GM13977 (cell line): ENCODE results near the gene ZNF532.

ENCODE experiments used
- DNase-seq: peaks from one replicate; pipeline ENCODE4 v3.0.0; 2012; ENCODE audit warnings: low spot score
- in situ Hi-C: fragments of 300-500 bp; cut with MboI; formaldehyde crosslinking; loops from one replicate; pipeline ENCODE4 v1.12.0; 2022; ENCODE audit warnings: low sequenced_read_pairs, low pct_unique_long_range_greater_than_20kb, mixed read lengths, inconsistent platforms; ENCODE audit not compliant: unreplicated experiment
- TF ChIP-seq, protein P1 (sequence below): IDR thresholded peaks from 2 replicates; pipeline ENCODE4 v1.5.1; 2012; ENCODE audit warnings: mild to moderate bottlenecking, control low read depth; ENCODE audit not compliant: insufficient read depth; ENCODE audit errors: extremely low read depth, missing control alignments

ZNF532 gene

DNA sequence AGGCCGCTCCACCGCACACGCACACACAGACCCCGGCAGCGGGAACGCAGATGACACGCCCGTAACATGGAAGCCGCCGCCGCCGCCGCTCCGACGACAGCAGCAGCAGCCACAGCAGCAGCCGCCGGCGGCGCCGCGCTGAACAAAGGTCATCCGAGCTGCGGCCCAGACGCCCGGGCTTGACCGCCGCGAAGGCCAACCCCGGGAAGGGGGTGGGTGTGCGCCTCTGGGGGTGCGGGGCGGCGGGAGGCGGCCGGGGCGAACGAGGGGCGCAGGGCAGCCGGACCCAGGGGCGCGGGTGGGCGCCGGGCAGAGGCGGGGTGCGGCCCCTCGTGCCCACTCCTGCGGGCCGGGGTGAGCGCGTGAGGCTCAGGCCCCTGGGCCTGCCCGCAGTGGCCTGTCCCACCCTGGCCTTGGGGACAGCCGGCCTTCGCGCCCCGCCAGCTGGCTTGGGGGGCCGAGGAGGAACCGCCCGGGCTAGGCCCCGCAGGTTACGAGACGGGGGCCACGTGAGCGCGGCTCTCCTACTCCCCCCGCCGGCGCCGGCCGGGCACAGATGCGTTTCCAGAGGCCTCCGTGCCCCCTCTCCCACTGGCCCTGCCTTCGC lies 1.0 kb upstream of the ZNF532 start:
- TF ChIP-seq, protein P1, sequence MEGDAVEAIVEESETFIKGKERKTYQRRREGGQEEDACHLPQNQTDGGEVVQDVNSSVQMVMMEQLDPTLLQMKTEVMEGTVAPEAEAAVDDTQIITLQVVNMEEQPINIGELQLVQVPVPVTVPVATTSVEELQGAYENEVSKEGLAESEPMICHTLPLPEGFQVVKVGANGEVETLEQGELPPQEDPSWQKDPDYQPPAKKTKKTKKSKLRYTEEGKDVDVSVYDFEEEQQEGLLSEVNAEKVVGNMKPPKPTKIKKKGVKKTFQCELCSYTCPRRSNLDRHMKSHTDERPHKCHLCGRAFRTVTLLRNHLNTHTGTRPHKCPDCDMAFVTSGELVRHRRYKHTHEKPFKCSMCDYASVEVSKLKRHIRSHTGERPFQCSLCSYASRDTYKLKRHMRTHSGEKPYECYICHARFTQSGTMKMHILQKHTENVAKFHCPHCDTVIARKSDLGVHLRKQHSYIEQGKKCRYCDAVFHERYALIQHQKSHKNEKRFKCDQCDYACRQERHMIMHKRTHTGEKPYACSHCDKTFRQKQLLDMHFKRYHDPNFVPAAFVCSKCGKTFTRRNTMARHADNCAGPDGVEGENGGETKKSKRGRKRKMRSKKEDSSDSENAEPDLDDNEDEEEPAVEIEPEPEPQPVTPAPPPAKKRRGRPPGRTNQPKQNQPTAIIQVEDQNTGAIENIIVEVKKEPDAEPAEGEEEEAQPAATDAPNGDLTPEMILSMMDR = no peak
- in situ Hi-C loops = no loop called here
- peak; percentile 68 for DNase-seq

DNA sequence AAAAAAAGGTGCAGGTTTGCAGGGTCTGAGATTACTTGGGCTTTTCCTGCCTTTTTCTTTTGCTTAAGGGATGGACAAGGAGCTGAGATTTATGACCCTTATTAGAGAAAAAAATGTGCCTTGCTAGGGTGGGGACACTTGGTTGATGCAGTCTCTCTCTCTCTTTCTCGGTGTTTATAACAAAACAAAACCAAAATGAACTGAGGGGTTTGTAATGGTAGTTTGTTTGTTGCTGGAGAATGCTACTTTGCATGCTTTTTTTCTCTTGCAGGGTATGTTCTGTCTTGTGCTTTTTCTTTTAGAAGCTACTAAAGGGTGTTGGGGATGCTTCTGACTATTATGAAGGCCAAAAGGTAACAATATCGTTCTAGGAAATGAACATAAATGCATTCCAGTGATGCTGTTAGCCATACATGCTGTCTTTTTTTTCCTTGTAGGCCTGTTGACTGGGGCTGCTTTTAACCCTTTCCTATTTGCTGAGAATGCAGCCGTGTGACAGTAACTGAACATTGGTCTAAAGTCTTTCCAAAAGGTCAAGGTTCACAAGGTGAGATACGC lies 435 bp downstream of the ZNF532 start:
- in situ Hi-C loops = no loop called here
- TF ChIP-seq, protein P1 = no peak
- no peak for DNase-seq

DNA sequence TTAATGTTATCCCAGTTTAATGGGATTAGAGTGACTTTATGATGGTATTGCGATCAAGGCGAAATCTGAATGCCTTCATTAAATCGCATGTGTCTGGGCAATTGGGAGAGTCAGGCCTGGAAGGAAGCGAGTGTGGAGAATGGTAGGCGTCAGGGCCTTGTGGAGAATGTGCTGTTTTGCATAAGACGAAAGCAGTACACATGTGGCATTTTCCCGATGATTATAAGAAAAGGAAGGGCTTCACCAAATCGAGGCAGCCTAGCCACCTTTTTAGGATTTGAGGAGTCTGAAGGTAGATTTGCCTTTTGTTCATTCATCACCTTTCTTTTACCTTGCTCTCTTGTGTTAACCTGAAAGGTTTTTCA lies 1.0 kb downstream of the ZNF532 start:
- in situ Hi-C loops = no loop called here
- TF ChIP-seq, protein P1 = no peak
- no peak for DNase-seq

DNA sequence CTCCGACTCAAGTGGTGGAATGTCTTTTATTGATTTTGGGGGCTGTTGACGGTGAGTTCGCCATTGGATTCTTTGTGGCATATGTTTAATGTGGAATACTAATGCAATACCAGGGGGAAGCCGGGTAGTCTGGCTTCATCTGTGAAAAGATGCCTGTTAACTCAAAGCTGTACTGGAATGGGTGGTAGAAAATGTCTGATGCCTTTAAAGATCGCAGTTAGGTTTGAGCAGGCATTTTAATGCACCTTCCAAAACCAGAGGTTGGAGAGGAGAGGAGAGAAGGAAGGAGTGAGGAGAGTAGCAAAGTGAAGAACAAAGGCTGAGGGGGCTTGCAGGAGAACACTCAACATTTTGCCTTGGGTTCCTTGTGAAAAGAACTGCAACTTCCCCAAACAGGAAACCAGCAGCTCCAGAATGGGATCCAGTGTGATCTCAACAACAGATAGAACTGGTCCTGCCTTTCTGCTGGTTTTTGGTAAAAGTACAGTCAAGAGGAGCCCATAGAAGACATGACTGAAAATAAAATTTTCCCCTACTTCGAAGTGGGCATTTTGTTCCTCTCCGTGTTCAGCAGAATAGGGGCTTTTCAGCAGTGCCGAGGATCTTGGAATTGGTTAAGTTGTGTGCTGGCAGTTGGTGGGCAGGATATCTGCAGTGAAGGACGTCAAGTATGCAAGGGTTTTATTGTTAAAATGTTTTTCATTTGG lies 1.5 kb downstream of the ZNF532 start:
- in situ Hi-C loops = no loop called here
- TF ChIP-seq, protein P1 = no peak

DNA sequence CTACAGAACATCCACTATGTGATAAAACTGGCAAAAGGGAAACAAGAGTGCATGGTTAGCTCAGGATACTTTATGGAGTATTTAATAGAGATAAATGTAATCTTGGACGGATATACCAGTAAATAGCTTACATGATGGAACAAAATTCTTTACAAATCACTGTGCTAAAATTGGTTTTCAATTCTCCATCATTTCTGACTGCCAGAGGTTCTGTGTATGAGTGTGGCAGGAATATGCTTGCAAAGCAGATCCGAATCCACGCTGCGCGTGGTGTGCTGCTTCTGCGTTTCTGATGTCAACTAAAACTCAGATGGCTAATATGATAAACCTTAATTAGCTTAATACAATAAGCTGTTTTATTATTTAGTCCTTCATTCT lies 2.1 kb downstream of the ZNF532 start:
- TF ChIP-seq, protein P1 = no peak
- DNase-seq = no peak
- in situ Hi-C loops = no loop called here

More for the DNA sequence above, 1.5 kb downstream of the ZNF532 start:
- no peak for DNase-seq

DNA sequence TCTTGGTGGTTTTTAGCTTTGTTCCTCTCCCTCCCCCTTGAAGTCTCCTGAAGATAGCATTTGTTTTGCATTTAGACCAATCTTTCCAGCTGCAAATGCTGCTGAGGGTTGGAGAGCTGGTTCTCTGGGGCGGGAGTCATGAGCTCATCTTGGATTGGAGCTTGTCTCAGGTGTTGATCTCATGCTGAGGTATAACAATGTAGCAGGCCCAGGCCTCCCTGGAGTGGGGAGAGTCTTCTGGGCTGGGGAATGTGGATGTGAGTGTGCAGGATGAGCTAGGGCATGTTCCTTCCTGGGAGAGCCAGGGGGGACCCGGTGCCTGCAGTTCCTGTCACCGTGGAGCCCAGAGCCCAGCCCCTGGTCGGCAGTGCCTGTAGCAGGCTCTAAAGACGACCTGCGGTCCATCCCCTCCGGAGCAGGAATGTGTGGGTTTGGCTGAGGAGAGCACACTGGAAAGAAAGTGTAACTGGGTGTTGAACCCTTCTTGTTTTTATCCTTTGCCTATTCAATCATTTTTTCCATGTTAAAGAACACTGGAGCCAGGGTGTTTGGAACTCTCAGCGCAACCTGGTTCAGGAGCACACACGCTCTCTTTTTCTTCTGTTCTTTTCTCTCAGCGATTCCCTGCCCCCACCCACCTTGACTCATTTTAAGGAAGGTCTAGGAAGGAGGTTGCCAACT lies 2.7 kb downstream of the ZNF532 start:
- in situ Hi-C loops = no loop called here
- DNase-seq = no peak
- TF ChIP-seq, protein P1 = no peak
